Neural cell (in vitro differentiated cells): ENCODE measurements around the gene ANKRD28. TPM values are rescaled to one million over a fixed set of nuclear protein-coding genes. Genes with fewer than 3 reads are reported as not detected.

Source experiments
- H2AFZ ChIP-seq: fragments of 200-600, 300-800 bp; sonication (generic), shearing (Covaris generic); 2 replicates; pipeline ENCODE4 v1.6.0; 2014; ENCODE audit warnings: low read depth, mild to moderate bottlenecking, antibody characterized with exemption, low read length, moderate library complexity
- H3F3A ChIP-seq: fragments of 200-600 bp; shearing (Covaris generic); 2 replicates; pipeline ENCODE4 v1.6.1; 2016; ENCODE audit warnings: mild to moderate bottlenecking, moderate library complexity, mixed read lengths, antibody characterized with exemption, low read length; ENCODE audit not compliant: insufficient read depth, poor library complexity, severe bottlenecking
- H3K27ac ChIP-seq: fragments of 200-600, 300-800 bp; sonication (generic), shearing (Covaris generic); 2 replicates; pipeline ENCODE4 v1.5.1; 2014; ENCODE audit warnings: mild to moderate bottlenecking, low read length, moderate library complexity
- H3K27me3 ChIP-seq: fragments of 300-800, 200-600 bp; sonication (generic), shearing (Covaris generic); 2 replicates; pipeline ENCODE4 v1.6.0; 2014; ENCODE audit warnings: mild to moderate bottlenecking, low read depth, low read length, moderate library complexity; ENCODE audit not compliant: insufficient read depth
- H3K36me3 ChIP-seq: fragments of 300-800, 200-600 bp; sonication (generic), shearing (Covaris generic); 2 replicates; pipeline ENCODE4 v1.5.1; 2014; ENCODE audit warnings: mild to moderate bottlenecking, antibody characterized with exemption, low read length, moderate library complexity; ENCODE audit not compliant: insufficient read depth
- H3K4me2 ChIP-seq: fragments of 300-800, 200-600 bp; sonication (generic), shearing (Covaris generic); 2 replicates; pipeline ENCODE4 v1.6.0; 2014; ENCODE audit warnings: mild to moderate bottlenecking, low read length
- H3K4me3 ChIP-seq: fragments of 300-800, 200-600 bp; sonication (generic), shearing (Covaris generic); 2 replicates; pipeline ENCODE4 v1.5.1; 2014; ENCODE audit warnings: mild to moderate bottlenecking, low read length, moderate library complexity
- H3K79me2 ChIP-seq: fragments of 200-600 bp; shearing (Covaris generic); replicated peaks from 2 replicates; pipeline ENCODE4 v1.6.0; 2014; ENCODE audit warnings: mild to moderate bottlenecking, low read length, moderate library complexity; ENCODE audit not compliant: insufficient read depth
- H3K9ac ChIP-seq: fragments of 300-800, 200-600 bp; sonication (generic), shearing (Covaris generic); 2 replicates; pipeline ENCODE4 v1.6.1; 2016; ENCODE audit warnings: mild to moderate bottlenecking, low read length, mixed read lengths
- H3K9me2 ChIP-seq: fragments of 200-600 bp; shearing (Covaris generic); 2 replicates; pipeline ENCODE4 v1.6.1; 2016; ENCODE audit warnings: mild to moderate bottlenecking, low read length, mixed read lengths; ENCODE audit not compliant: insufficient read depth
- H3K9me3 ChIP-seq: fragments of 200-600, 300-800 bp; sonication (generic), shearing (Covaris generic); 2 replicates; pipeline ENCODE4 v1.6.1; 2016; ENCODE audit warnings: mild to moderate bottlenecking, mixed run types, low read length, moderate library complexity, mixed read lengths
- H4K20me1 ChIP-seq: fragments of 200-600 bp; shearing (Covaris generic); 2 replicates; pipeline ENCODE4 v1.6.1; 2016; ENCODE audit warnings: mild to moderate bottlenecking, mixed run types; ENCODE audit not compliant: insufficient read depth
- CTCF ChIP-seq: fragments of 450-650 bp; IDR thresholded peaks from 2 replicates; pipeline ENCODE4 v1.5.1; 2014; ENCODE audit warnings: antibody characterized with exemption, mild to moderate bottlenecking, moderate library complexity; ENCODE audit not compliant: poor library complexity, severe bottlenecking
- EP300 ChIP-seq: fragments of 450-650 bp; conservative IDR thresholded peaks from 2 replicates; pipeline ENCODE4 v1.6.1; 2014; ENCODE audit warnings: antibody characterized with exemption, mild to moderate bottlenecking, moderate library complexity; ENCODE audit not compliant: poor library complexity, severe bottlenecking
- EZH2 ChIP-seq: fragments of 200-600, 300-800 bp; shearing (Covaris generic), sonication (generic); IDR thresholded peaks from 2 replicates; pipeline ENCODE4 v1.6.1; 2014; ENCODE audit warnings: antibody characterized with exemption, low read length, borderline replicate concordance, mild to moderate bottlenecking; ENCODE audit not compliant: insufficient read depth, poor library complexity, severe bottlenecking
- MXI1 ChIP-seq: fragments of 450-650 bp; conservative IDR thresholded peaks from 2 replicates; pipeline ENCODE4 v1.6.1; 2014; ENCODE audit warnings: antibody characterized with exemption, mild to moderate bottlenecking; ENCODE audit not compliant: poor library complexity, severe bottlenecking
- POLR2AphosphoS5 ChIP-seq: IDR thresholded peaks from 2 replicates; pipeline ENCODE4 v1.6.1; 2012
- RAD21 ChIP-seq: fragments of 450-650 bp; conservative IDR thresholded peaks from 2 replicates; pipeline ENCODE4 v1.6.1; 2014; ENCODE audit warnings: antibody characterized with exemption, mild to moderate bottlenecking, moderate library complexity
- REST ChIP-seq: IDR thresholded peaks from 2 replicates; pipeline ENCODE4 v1.6.1; 2012; ENCODE audit warnings: borderline replicate concordance
- SMC3 ChIP-seq: fragments of 450-650 bp; conservative IDR thresholded peaks from 2 replicates; pipeline ENCODE4 v1.6.1; 2014; ENCODE audit warnings: antibody characterized with exemption, mild to moderate bottlenecking, moderate library complexity; ENCODE audit not compliant: poor library complexity
- TAF1 ChIP-seq: IDR thresholded peaks from 2 replicates; pipeline ENCODE4 v1.6.1; 2012; ENCODE audit warnings: low read depth
- polyA plus RNA-seq: library from polyadenylated mRNA; depleted of rRNA; stranded (reverse); fragments of >200 nt; gene quantifications from 2 replicates; pipeline ENCODE4 v1.2.3, GENCODE V29; 2014

Gene ANKRD28
- polyA plus RNA-seq, 1 donor from 2014 or later: 101 TPM

DNA sequence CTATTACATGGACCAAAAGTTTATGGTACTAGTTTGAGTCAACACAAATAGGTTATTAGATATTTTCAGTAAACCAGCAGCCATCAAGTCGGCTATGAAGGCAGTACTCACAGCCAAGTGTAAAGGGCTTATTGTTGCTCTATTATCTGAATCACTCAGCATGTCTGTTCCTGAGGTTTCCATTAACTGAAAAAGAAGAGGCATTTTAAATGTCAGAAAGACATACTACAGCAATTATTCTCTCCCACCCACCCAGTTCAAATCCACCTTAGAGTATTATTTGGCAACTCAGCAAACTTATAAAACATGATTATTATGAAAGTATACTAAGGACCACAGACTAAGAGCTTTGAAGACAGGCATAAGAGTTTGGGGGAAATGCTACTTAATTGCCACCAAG is 103.2 kb downstream of the ANKRD28 start:
- Histone ChIP-seq H3K9me2 (no peaks in the 10 kb centered on the region), H3K27ac (no peak overlapping the region), H2AFZ (no peak overlapping the region), H3F3A (no peaks in the 10 kb centered on the region), H3K9ac (no peak overlapping the region), H4K20me1 (no peaks in the 10 kb centered on the region), H3K36me3 (no peaks in the 10 kb centered on the region), H3K4me3 (no peak overlapping the region), H3K4me2 (no peak overlapping the region), H3K79me2 (no peaks in the 10 kb centered on the region), H3K9me3 (no peaks in the 10 kb centered on the region), H3K27me3 (no peaks in the 10 kb centered on the region)
- TF ChIP-seq REST (no peak), CTCF (no peak), SMC3 (no peak), POLR2AphosphoS5 (no peak), EP300 (no peak), EZH2 (no peak), RAD21 (no peak), MXI1 (no peak), TAF1 (no peak)

- Histone ChIP-seq H3K4me2 (no peak overlapping the region), H3K27me3 (no peaks in the 10 kb centered on the region), H3K9ac (no peak overlapping the region), H3K27ac (no peak overlapping the region), H2AFZ (no peak overlapping the region), H3F3A (no peaks in the 10 kb centered on the region), H3K79me2 (no peaks in the 10 kb centered on the region), H4K20me1 (no peaks in the 10 kb centered on the region), H3K9me3 (no peaks in the 10 kb centered on the region), H3K9me2 (no peaks in the 10 kb centered on the region), H3K36me3 (no peaks in the 10 kb centered on the region), H3K4me3 (no peak overlapping the region)
- no peak for TF ChIP-seq REST
- TF ChIP-seq SMC3: no peak
- no peak for TF ChIP-seq CTCF
- TF ChIP-seq EZH2: no peak
Measured at GRCh38 chr3:15693355-15693754, 104.4 kb downstream of the ANKRD28 start.
